Central memory CD4-positive, alpha-beta T cell (primary cell): ENCODE measurements around the gene C22orf39.

ENCODE experiments used
- DNase-seq: peaks from one replicate; pipeline ENCODE4 v3.0.0; 2022

C22orf39 gene

DNA sequence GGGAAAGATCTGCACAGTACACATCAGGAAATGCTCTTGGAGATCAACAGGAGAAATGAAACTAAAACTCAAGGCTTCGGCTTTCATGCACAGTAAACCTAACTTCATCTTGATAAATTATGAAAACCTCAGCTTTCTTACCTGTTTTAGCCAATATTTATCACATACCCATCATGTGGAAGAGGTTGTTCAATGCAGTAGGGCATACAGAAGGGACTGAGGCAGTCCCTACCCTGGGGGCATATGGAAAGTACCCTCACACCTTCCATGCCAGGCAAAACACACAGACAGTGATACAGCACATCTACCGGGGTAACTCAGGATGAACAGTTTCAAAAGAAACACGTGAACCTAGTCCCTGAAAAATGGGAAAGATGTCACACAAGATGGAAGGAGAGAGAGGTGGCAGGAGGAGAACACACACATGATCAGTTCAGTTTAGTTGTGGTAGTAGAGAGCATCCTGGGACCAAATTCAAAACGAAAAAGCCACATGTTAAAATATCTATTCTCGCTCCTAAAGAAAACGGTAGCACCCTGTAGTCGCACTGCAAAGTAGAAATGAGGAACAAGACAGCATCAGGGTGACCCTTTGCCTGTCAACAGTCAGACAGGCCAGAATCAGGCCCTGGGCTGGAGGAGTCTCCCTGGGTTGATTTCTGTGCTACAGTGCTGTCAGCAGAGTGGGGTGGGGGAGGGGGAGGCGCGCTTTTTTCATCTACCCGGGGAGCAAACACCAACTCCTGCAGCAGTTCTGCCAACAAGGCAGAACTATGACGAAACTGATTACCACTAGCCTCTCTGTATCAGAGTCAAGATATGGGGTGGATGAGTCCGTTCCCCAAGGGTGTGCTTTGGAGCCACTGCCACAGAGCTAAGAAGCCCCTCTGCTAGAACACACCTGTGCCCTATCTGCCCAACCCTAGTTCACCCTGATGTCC lies 17.3 kb downstream of the C22orf39 start:
- peak; percentile 42 for DNase-seq

- no peak for DNase-seq
Observed at GRCh38 chr22:19424186-19424500, 23.4 kb downstream of the C22orf39 start.

GRCh38 chr22:19422440-19423301 lies 24.8 kb downstream of the C22orf39 start:
- DNase-seq: no peak

DNA sequence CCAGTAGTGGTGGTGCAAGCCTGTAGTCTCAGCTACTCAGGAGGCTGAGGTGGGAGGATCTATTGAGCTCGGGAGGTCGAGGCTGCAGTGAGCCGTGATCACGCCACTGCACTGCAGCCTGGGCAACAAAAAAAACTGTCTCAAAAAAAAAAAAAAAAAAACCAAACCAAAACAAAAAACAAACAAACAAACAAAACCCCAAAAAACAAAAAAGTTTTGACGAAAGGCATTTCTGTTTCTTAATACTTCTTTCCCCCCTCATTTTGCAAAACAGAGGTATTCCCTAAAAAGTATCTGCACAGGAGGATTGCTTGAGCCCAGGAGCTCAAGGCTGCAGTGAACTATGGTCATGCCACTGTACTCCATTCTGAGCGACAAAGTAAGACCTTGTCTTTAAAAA lies 27.2 kb downstream of the C22orf39 start:
- no peak for DNase-seq

DNA sequence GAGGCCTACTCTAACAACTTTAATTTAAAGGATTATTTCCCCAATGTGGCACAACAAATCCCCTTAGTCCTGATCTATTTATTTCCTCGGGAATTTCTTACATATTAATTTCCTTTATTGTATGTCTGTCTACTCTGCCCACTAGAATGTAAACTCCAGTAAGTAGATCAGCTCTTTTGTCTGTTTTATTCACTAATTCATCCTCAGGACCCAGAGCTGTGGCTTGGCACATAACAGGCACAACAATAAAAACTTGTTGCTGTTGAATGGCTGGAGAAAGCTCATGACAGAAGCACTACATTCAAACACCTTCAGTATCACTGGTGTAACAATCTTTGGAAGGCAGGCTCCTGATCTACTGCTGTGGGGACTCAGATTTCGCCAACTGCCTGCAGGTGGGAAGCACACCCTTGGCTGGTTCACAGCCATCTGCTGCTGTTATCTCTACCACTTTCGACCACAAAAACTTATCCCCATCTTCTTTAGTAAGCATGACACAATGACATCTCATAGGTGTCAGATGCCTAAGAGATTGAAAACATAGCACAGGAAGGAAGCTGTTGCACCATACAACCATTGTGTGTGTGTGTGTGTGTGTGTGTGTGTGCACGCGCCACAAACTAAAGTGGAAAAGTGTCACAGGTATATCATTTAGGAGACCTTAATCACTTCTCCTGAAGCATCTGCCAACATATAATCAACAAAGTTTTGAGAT lies 27.9 kb downstream of the C22orf39 start:
- DNase-seq: peak; percentile 59

GRCh38 chr22:19419086-19419463 lies 28.4 kb downstream of the C22orf39 start:
- no peak for DNase-seq

DNA sequence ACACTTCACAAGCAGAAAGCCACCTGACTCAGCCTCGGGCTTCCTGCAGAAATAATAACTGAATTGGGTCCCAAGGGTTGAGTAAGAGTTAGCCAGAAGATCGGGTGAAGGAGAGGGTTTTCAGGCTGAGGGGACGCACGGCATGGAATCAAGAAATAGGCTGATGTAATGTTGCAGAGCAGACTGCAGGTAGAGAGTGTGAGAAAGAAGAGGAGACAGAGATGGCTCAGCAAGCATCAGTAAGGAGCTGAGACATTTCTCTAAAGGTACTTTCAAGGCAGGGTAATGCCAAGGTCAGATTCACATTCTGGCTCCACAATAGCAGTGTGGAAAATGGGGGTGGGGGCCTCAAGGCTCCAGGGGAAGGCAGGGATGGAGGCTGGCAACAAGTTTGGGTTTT lies 34.6 kb downstream of the C22orf39 start:
- DNase-seq: no peak

DNA sequence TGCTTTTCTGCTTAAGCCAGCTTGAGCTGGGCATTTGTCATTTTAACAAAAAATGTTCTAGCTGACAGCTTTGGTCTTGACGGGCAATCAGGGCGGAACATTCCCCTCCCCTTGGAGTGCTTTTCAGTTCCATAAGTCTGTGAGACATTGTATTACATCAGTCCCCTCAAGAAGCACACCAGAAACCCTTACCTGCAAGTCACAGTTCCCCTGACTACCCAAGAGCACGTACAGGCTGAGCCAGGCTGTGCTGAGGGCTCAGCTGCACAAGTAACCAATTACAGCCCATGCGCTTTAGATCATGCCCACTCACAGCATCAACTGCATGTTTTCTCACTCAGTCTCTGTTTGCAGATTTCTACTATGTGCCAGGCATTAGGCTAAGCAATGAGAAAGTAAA lies 35.0 kb downstream of the C22orf39 start:
- DNase-seq: no peak

DNA sequence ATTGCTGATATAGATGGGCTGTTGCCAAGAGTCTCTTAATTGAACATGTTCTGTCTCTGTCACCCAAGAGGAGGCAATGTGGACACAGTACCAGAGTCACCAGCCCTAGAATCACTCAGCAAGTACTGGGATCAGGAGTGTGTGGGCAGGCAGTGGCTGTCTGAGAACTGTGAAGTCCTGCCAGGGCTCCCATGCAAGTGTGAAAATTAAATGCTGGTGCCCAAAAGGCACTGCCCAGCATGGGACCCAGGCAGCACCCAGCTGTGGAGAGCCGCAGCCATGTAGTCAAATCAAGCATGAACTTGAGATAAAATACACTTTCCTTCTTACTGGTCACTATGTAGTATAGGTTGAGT lies 35.8 kb downstream of the C22orf39 start:
- no peak for DNase-seq

- DNase-seq: no peak
Observed at GRCh38 chr22:19410941-19411689, 36.4 kb downstream of the C22orf39 start.

GRCh38 chr22:19407649-19408606 lies 39.6 kb downstream of the C22orf39 start:
- no peak for DNase-seq

GRCh38 chr22:19406846-19407245 lies 40.7 kb downstream of the C22orf39 start:
- no peak for DNase-seq

DNA sequence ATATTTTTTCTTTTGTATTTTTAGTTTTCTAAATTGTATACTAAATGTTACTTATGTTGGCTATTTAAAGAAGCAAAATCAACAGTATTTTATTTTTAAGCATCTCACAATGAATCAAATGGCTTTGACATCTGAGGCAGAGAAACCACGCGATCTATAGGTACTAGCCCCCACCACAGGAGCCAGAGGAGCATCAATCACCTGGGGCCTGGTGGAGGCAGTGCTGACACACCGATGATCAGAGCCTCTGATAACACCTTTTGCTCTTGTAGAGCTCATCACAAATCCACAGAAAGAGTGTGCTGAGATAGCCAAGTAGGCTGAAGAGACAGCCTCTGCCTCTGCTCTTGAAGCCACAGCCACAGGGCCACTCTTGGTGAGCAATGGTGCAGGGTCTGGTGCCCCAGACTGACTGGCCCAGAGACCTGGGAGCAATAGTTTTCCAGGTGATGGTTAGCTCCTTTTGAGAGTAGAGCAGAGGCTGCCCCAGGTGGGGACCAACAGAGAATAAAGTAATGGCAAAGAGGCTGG lies 41.2 kb downstream of the C22orf39 start:
- DNase-seq: no peak

- DNase-seq: no peak
Observed at GRCh38 chr22:19405652-19406051, 41.9 kb downstream of the C22orf39 start.

- no peak for DNase-seq
Observed at GRCh38 chr22:19405133-19405532, 42.4 kb downstream of the C22orf39 start.

DNA sequence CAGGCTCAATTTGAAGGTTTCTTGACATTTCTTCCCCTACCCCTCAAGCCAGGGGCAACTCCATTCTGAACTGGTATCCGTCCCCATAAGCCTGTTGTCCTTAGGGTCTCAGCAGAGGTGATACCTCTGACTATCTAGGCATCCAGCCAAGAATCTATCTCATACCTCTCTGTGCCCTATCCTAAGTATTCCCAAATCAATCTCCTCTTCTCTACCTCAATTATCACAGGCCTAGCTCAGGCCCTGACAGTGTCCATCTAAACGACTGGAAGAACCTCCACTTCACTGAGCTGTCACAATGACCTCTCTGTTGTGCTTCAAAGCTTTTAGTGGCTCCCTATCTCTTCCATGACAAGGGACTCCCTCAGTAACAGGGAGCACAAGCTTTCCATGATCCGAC lies 42.8 kb downstream of the C22orf39 start:
- DNase-seq: no peak

- DNase-seq: no peak
Observed at GRCh38 chr22:19402642-19403191, 44.8 kb downstream of the C22orf39 start.

DNA sequence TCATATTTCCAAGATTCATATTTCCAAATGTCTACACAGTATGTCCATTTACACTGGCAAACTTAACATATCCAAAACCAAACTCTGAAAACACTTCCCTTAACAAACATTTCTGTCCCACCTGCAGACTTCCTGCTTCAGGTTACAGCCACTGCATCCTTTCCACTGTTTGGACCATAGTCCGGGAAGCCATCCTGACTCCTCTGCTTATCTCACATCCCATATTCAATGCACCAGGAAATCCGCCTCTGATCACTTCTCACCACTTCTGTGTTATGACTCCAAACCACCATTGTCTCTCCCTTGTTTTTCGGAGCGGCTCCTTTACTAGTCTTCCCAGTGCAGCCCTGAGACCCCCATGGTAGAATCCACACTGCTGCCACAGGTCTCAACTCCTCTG lies 46.0 kb downstream of the C22orf39 start:
- DNase-seq: no peak

DNA sequence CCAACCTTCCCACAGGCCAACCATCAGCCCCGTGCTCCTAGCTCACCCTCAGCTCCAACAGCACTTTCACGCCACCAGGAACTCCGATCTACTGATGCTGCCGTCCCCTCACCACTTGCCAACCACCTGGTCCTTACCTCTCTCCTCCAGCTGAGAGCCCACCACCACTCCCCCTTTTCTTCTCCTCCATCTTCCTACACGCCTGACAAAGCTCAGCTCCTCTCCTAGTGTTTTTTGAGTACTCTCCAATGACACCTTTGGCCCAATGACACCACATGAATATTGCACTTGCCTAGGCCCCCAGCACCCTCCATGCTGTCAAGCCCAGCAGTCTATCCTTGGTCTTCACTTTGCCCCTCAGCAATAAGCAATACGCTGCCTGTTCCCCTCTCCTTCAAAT lies 46.6 kb downstream of the C22orf39 start:
- no peak for DNase-seq

- DNase-seq: no peak
Observed at GRCh38 chr22:19398652-19399051, 48.9 kb downstream of the C22orf39 start.

DNA sequence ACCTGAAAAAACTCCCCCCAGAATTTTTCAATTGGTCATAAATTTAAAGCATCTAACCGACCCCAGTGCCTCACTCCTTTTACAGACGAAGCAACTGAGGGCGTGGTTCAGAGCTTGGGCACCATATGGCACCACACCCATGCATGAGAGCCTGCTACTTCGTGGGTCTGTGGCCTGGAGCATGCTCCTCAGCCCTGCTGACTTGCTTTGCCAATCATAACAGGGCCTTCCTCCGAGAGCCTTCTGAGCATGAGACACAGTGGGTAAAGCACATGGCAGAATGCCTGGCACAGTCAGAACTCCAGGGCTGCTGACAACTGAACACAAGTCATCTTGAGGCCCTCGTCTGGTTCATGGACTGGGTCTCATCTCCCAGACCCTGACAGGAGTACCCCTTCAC lies 49.3 kb downstream of the C22orf39 start:
- DNase-seq: no peak
